ENCODE measurements around the gene FAM3C.
"Not testable (repeated sequence)": the region's sequence is repeated elsewhere in the genome, so short reads cannot be mapped to it uniquely, and the experiment has no call there.

Gene FAM3C

DNA sequence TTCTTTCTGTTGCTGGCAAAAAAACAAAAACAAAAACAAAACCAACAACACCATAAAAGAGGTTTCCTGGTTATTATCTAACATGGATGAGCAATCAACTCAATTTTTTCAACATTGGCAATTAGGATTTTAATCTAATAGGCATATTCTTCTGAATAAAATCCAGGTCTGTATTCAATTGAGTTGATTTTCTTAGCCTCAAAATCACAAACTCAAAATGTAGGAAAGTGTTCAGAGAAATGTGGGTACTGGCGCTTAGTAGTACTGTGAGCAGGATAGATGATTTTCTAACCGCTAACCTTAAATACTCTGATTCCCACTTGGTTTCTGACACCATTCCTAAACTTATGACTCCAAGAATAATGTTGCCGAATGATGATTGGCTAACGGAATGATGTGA is 61.7 kb downstream of the FAM3C start:
- peaks cover 25% of the 10 kb centered on the region for H3K27me3 Mint-ChIP-seq

DNA sequence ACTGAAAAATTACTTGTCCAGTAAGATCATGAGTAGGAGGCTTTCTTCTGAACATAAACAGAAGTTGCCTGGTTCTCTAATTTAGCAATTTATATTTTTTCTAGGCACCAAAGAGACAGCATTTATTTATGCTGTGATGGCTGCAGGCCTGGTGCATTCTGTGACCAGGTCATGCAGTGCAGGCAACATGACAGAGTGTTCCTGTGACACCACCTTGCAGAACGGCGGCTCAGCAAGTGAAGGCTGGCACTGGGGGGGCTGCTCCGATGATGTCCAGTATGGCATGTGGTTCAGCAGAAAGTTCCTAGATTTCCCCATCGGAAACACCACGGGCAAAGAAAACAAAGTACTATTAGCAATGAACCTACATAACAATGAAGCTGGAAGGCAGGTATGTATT is 64.5 kb downstream of the FAM3C start:
- H3K27me3 Mint-ChIP-seq = peaks cover 50% of the 10 kb centered on the region
- no peaks in the 10 kb centered on the region for H3K9me3 Mint-ChIP-seq
- H3K27ac Mint-ChIP-seq = no peak overlapping the region
- H3K4me3 Mint-ChIP-seq = no peak overlapping the region
- H3K4me1 Mint-ChIP-seq = peaks cover 25% of the 10 kb centered on the region
- no peaks in the 10 kb centered on the region for H3K36me3 Mint-ChIP-seq

More for the DNA sequence above, 61.7 kb downstream of the FAM3C start:
- peaks cover 7% of the 10 kb centered on the region for H3K36me3 Mint-ChIP-seq
- H3K9me3 Mint-ChIP-seq = no peaks in the 10 kb centered on the region
- no peak overlapping the region for H3K27ac Mint-ChIP-seq
- no peak overlapping the region for H3K4me3 Mint-ChIP-seq
- peaks cover 11% of the 10 kb centered on the region for H3K4me1 Mint-ChIP-seq

DNA sequence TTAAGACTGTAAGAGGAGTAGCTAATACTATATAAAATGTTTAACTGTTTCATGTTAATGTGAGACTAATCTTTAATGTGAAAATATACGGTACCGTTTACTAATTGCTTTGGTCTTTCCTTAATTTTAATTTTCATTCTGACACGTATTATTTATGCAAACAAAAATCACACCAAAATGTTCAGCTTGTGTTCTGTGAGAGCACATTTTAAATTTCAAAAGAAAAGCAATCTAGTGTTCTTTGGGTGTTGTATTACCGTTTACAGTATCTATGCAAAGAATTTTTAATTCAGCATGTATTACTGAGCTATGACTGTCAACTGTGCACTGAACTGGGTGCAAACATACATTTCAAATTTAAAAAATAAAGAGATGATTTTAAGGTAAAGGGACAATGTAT is 65.1 kb downstream of the FAM3C start:
- H3K4me1 Mint-ChIP-seq = peaks cover 25% of the 10 kb centered on the region
- no peaks in the 10 kb centered on the region for H3K9me3 Mint-ChIP-seq
- H3K27me3 Mint-ChIP-seq = peaks cover 53% of the 10 kb centered on the region
- H3K27ac Mint-ChIP-seq = no peak overlapping the region
- H3K4me3 Mint-ChIP-seq = no peak overlapping the region
- no peaks in the 10 kb centered on the region for H3K36me3 Mint-ChIP-seq

DNA sequence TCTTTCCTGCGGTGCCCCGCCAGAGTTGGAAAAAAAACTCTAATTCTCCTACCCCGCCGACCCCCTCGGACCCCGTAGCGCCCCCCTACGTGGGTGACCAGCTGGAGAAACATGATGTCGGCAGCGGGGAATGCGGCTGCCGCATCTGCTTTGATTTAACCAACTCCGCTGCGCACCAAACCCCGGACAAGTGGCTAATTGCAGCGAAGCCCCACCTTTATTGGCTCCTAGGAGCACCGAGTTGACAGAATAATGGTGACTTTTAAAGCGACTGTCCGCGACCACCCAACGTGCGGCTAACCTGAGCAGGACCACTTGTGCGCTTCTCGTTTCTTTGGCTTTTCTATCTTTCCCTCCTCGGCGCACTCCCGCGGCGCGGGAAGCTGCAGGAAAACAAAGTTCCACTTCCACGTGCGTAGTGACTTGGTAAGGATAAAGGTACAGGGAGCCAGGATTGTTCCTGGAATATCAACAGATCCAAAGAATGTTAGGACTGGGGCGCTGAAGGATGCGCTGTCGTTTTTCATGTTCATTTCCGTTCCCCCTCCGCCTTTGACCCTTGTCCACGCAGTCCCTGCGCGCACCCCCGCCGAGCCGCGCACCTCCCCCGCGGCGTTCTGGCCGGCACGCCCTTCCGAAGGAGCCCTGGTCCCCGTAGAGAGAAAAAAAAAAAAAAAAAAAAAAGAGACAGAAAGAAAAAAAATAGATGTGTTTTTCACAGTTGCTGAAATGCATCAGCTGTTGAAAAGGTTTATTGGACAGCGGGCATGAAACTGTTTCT is 65.9 kb downstream of the FAM3C start:
- no peak overlapping the region for H3K27ac Mint-ChIP-seq
- peaks cover 25% of the 10 kb centered on the region for H3K4me1 Mint-ChIP-seq
- H3K9me3 Mint-ChIP-seq = no peaks in the 10 kb centered on the region
- H3K36me3 Mint-ChIP-seq = no peaks in the 10 kb centered on the region
- peak overlapping the region; percentile 11 for H3K4me3 Mint-ChIP-seq
- peaks cover 52% of the 10 kb centered on the region for H3K27me3 Mint-ChIP-seq

DNA sequence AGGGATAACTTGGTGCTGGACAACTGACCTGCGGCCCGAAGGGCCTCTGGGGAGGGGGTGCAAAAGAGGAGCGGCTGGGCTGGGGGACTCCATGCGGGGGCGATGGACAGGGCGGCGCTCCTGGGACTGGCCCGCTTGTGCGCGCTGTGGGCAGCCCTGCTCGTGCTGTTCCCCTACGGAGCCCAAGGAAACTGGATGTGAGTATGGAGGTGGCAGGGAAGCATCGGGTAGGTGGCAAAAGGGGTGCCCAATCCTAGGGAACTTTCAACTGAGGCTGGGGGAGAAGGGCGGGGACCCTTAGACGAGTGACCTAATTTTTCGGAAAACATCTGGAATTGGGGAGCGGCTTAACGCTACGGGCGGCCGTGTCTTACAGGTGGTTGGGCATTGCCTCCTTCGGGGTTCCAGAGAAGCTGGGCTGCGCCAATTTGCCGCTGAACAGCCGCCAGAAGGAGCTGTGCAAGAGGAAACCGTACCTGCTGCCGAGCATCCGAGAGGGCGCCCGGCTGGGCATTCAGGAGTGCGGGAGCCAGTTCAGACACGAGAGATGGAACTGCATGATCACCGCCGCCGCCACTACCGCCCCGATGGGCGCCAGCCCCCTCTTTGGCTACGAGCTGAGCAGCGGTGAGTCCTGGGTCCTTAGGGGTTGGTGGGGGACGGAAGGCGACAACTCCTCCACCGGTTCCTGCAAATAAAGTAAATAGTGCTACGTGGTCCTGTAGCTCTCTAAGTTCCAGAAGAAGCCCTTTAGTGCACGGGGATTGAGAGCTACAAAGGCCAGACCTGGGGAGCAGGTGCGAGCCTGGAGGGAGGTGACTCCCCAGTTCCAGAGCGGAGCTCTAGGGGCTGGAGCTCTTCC is 66.7 kb downstream of the FAM3C start:
- Mint-ChIP-seq H3K27me3 (peaks cover 49% of the 10 kb centered on the region), H3K4me1 (peaks cover 25% of the 10 kb centered on the region), H3K4me3 (no peak overlapping the region), H3K27ac (no peak overlapping the region), H3K9me3 (no peaks in the 10 kb centered on the region), H3K36me3 (no peaks in the 10 kb centered on the region)

DNA sequence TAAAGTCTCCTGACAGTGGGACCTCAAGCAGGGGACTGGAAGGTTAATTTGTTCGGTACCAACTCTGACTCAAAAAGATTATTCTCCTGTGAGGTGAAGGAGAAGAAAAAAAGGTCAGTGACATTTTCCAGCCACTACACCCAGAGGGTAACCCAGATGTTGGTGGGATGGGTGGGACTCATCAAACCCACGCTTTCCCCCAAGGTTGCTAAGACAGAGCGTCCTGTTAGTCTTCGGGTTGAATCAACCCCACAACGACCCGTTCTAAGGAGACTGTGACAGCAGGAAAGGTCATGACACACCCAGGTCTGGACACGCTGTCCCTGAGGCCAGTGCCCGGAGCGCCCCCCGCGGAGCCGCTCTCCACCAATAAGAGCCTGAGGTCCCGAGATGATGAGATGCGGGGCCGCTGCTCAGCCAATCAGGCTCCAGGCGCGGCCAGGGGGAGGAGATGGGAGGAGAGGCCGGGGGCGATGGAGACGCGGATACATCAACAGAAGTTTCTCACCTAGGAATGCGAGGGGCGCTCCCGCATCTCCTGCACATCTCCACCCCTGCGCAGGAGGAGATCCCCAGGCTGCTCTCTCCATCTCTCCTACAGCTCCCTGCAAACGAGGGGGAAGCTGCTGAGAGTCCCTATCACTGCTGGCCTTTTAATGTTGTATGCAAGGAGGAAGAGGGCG is 67.5 kb downstream of the FAM3C start, which contains the start of gene WNT16:
Gene WNT16 (plus strand): TSS at position 493 of the 683 bp plus-strand sequence. CDS start 293 bp downstream, outside the sequence.
- Mint-ChIP-seq H3K27me3 (peaks cover 45% of the 10 kb centered on the region), H3K9me3 (no peaks in the 10 kb centered on the region), H3K36me3 (no peaks in the 10 kb centered on the region), H3K27ac (no peak within 1 kb of the TSS), H3K4me1 (peaks cover 25% of the 10 kb centered on the region), H3K4me3 (peak within 1 kb of the TSS; percentile 24)

DNA sequence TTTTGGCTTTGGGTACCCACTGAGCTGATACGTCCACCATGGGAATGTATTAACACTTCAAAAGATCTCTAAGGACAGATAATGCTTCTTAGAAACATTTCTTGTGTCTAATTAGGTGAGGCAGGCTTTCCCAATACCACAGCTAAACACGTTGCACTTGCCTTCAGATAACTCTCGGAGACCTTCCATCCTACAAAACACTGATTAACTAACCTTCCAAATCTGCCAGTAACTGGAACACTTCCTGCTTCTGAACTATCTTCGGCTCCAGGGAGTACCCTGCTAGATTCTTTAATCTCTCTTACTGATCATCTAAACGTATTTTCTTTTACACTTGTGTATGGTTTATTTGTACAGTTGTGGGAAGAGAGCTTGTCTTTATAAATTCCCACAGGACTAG is 68.4 kb downstream of the FAM3C start:
- no peak overlapping the region for H3K27ac Mint-ChIP-seq
- peaks cover 25% of the 10 kb centered on the region for H3K4me1 Mint-ChIP-seq
- H3K27me3 Mint-ChIP-seq = peaks cover 47% of the 10 kb centered on the region
- no peaks in the 10 kb centered on the region for H3K36me3 Mint-ChIP-seq
- H3K4me3 Mint-ChIP-seq = no peak overlapping the region
- no peaks in the 10 kb centered on the region for H3K9me3 Mint-ChIP-seq

DNA sequence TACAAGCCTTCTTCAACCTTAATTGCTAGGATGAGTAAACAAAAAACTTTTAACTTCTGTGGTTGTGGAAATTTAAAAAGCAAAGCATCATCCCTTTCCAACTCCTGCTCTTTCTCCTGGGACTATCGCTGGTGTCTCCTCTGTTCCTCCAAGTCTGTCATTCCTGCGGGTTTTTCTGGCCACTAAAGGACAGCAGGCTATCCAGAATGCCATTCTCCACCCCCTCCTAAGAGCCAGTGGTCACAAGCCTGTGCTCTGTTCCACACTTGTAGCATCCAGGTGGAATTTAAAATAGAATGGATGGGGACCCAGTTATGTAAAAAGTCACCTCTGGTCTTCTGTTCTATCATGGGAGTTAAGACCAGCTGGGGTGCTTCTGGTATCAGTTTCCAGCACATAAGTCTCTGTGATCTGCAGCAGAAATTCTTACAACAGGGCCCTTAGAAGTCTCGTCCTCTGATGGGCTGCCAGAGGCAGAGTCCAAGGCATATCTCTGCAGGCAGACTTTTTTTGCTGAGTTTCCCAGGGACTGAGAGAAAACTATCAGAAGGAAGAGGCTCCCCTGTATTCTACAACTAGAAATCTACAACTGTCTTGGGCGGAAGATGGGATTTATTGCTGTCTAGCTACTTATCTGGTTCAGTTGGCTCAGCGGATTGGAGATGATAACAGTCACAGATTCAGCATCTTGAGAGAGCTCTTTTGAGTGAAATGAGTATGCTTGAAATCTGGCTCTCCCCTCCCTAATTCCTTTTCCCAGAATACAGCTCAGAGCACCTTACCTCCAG is 72.4 kb downstream of the FAM3C start:
- H3K9me3 Mint-ChIP-seq = no peaks in the 10 kb centered on the region
- no peak overlapping the region for H3K27ac Mint-ChIP-seq
- no peak overlapping the region for H3K4me3 Mint-ChIP-seq
- H3K4me1 Mint-ChIP-seq = peaks cover 8% of the 10 kb centered on the region
- H3K36me3 Mint-ChIP-seq = no peaks in the 10 kb centered on the region
- peaks cover 27% of the 10 kb centered on the region for H3K27me3 Mint-ChIP-seq

DNA sequence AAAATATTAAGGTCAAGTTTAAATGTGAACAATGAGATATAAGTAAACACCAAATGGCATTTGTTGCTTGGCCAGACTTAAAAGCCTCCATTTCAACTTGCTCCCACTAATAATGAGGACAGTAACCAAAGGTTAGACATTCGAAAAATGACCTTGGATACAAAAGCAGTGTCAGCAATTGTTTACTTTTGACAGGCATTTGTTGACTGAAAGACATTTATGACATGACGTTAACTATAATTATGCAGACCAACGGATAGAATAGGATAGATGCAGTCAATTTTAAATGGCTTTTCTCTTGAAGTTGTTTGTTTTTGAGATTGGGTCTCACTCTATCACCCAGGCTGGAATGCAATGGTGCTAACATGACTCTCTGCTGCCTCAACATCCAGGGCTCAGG is 73.6 kb downstream of the FAM3C start:
- H3K27ac Mint-ChIP-seq = no peak overlapping the region
- H3K9me3 Mint-ChIP-seq = no peaks in the 10 kb centered on the region
- H3K4me3 Mint-ChIP-seq = no peak overlapping the region
- H3K36me3 Mint-ChIP-seq = no peaks in the 10 kb centered on the region
- peaks cover 15% of the 10 kb centered on the region for H3K27me3 Mint-ChIP-seq
- no peaks in the 10 kb centered on the region for H3K4me1 Mint-ChIP-seq

DNA sequence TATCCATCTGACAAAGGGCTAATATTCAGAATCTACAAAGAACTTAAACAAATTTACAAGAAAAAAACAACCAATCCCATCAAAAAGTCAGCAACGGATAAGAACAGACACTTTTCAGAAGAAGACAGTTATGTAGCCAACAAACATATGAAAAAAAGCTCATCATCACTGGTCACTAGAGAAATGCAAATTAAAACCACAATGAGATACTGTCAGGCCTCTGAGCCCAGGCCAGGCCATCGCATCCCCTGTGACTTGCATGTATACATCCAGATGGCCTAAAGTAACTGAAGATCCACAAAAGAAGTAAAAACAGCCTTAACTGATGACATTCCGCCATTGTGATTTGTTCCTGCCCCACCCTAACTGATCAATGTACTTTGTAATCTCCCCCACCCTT is 80.9 kb downstream of the FAM3C start:
- H3K36me3 Mint-ChIP-seq, H3K4me1 Mint-ChIP-seq, H3K4me3 Mint-ChIP-seq, H3K27ac Mint-ChIP-seq, H3K9me3 Mint-ChIP-seq, H3K27me3 Mint-ChIP-seq: not testable (repeated sequence)

DNA sequence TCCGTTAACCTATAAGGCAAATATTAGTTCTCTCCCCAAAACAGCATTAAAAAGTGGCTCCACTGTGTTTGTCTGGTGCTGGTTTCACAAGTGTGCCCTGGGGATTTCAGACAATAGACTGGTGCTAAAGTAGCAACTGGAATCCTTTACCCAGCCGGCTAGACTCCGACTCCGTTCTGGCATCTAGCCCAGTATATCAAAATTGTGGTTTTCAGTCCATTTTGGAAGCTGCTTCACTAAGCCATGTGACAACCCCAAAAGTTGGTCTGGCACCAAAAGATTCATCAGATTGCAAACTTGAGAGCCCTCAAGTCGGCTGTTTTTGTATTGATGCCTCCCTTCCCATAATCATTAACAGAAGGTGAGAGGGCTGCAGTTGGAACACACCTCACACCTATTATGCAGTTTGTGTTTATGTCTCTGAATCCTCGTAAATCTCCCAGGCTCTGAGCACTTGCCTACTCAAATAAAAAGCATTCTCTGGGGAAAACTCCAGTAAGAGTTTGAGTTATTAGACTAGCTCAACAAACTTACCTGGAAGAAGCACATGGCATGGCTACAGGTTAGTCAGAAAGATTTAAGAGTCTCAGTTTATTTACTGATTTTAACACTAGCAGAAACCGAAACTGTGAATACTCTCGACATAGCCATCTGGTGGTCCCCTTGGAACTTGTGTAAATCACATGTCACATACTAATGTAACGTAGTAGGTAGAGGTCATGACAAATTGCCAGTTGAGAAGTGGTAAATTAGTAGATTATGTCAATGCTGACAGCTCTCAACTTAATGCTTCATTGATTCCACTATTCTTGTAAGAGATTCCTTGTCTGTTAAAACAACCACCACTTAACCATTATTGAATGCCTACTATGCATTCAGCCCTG is 82.1 kb downstream of the FAM3C start:
- Mint-ChIP-seq H3K4me1 (no peaks in the 10 kb centered on the region), H3K36me3 (no peaks in the 10 kb centered on the region), H3K27me3 (peaks cover 5% of the 10 kb centered on the region), H3K4me3 (no peak overlapping the region), H3K27ac (no peak overlapping the region), H3K9me3 (no peaks in the 10 kb centered on the region)

DNA sequence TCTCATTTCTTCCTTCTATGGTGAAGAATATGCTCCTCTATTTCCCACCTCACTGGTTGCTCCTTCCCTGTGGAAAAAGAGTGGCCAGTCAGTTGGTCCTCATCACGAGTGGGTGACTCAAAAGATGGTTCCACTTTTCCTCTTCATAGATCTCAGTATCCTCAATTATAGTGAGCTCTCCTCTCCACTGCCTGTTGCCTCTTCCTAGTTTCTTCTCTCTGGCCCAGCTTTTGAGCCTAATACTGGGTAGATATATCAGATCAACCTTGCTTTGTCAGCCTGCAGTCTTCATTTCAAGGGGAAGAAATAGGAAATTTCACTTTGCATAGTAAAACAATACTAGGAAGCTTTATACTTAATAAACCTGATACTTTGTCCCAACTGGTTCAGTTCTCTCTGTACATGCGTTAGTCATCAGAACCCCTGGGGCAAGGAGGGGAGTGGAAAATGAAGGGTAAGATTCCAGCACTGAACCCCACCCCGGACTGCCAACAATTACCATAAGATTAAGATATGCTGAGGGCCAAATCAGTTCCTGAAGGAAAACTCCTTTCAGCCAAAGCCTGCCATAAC is 82.8 kb downstream of the FAM3C start:
- Mint-ChIP-seq H3K4me1 (no peaks in the 10 kb centered on the region), H3K4me3 (no peak overlapping the region), H3K27ac (no peak overlapping the region), H3K27me3 (peaks cover 6% of the 10 kb centered on the region), H3K9me3 (no peaks in the 10 kb centered on the region), H3K36me3 (no peaks in the 10 kb centered on the region)

DNA sequence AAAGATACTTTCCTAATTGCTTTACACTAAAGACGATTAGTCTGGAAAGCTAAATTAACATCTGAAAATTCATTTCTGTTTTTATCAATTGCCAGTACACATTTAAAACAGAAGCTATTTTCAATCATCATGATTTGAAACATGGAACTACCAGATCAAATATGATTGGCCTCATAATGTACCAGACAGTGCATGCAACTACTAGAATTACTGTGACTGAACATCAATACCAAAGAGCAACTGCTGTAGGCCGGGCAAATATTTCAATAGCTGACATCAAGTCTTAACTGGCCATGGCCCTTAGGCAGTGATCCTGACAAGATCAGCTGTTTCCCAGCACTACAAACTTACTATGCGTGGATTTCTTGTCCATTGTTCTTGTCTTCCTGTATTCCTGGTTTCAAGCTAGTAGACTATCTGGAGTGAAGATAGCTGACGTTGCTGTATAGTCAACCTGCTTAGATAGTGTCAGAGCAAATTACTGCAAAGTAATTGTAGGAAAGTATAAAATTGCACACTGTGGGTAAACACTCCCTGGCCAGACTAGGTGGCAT is 89.0 kb downstream of the FAM3C start:
- Mint-ChIP-seq H3K36me3 (no peaks in the 10 kb centered on the region), H3K4me3 (no peak overlapping the region), H3K9me3 (no peaks in the 10 kb centered on the region), H3K27ac (peak overlapping the region; percentile 26), H3K4me1 (no peaks in the 10 kb centered on the region), H3K27me3 (peaks cover 21% of the 10 kb centered on the region)

DNA sequence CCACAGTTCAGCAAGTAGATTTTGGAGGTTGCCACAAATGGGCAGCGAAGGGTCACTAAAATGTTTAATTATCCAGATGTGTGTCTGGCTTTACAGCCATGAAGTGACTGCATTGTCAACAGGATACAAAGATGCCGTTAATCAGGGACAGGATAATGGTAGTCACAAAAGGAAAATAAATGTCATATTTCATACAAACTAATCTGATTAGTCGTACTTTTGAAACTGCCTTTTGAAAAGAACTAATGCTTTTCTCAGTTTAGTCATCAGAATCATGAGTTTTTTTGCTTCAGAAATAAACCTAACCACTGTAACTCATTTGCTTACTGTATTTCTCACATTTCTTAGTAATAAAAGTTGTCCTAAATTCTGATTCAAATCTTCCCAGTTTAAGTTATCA is 89.5 kb downstream of the FAM3C start:
- H3K27ac Mint-ChIP-seq = peak overlapping the region; percentile 26
- no peaks in the 10 kb centered on the region for H3K4me1 Mint-ChIP-seq
- no peak overlapping the region for H3K4me3 Mint-ChIP-seq
- H3K36me3 Mint-ChIP-seq = no peaks in the 10 kb centered on the region
- peaks cover 22% of the 10 kb centered on the region for H3K27me3 Mint-ChIP-seq
- no peaks in the 10 kb centered on the region for H3K9me3 Mint-ChIP-seq

All from activated naive CD4-positive, alpha-beta T cell treated with anti-CD3 and anti-CD28 coated beads, Interleukin-2, amount 50 U/mL, for 24 hours (primary cell).